HepG2 (cell line): ENCODE results near the gene PRSS8. TPM values are rescaled to one million over a fixed set of nuclear protein-coding genes. Genes with fewer than 3 reads are reported as not detected.

Source experiments
- CBX5 ChIP-seq: sonication (generic); formaldehyde crosslinking; IDR thresholded peaks from 2 replicates; pipeline ENCODE4 v1.4.0; 2020; ENCODE audit warnings: missing genetic modification reagents, borderline replicate concordance
- KDM5B ChIP-seq: sonication (generic); formaldehyde crosslinking; IDR thresholded peaks from 2 replicates; pipeline ENCODE4 v1.4.0; 2020; ENCODE audit warnings: missing genetic modification reagents, mild to moderate bottlenecking, borderline replicate concordance
- MAF1 ChIP-seq: sonication (generic); formaldehyde crosslinking; IDR thresholded peaks from 2 replicates; pipeline ENCODE4 v1.5.0; 2020; ENCODE audit warnings: missing genetic modification reagents, borderline replicate concordance
- PCBP1 ChIP-seq: fragments of 200-400 bp; formaldehyde crosslinking; IDR thresholded peaks from 2 replicates; pipeline ENCODE4 v1.6.1; 2017; ENCODE audit warnings: mild to moderate bottlenecking, low read depth, low read length, borderline replicate concordance
- SALL1 ChIP-seq: sonication (generic); formaldehyde crosslinking; IDR thresholded peaks from 2 replicates; pipeline ENCODE4 v1.8.0; 2022; ENCODE audit warnings: mild to moderate bottlenecking, missing genetic modification reagents
- SMAD9 ChIP-seq: sonication (generic); formaldehyde crosslinking; IDR thresholded peaks from 2 replicates; pipeline ENCODE4 v1.5.1; 2020; ENCODE audit warnings: mild to moderate bottlenecking, missing genetic modification reagents
- TRIM24 ChIP-seq: sonication (generic); formaldehyde crosslinking; IDR thresholded peaks from 2 replicates; pipeline ENCODE4 v1.8.0; 2022; ENCODE audit warnings: mild to moderate bottlenecking, missing genetic modification reagents
- YEATS2 ChIP-seq: sonication (generic); formaldehyde crosslinking; IDR thresholded peaks from 2 replicates; pipeline ENCODE4 v1.4.0; 2020; ENCODE audit warnings: missing genetic modification reagents, borderline replicate concordance
- ZNF34 ChIP-seq: sonication (generic); formaldehyde crosslinking; IDR thresholded peaks from 2 replicates; pipeline ENCODE4 v1.4.0; 2020; ENCODE audit warnings: mild to moderate bottlenecking, missing genetic modification reagents, borderline replicate concordance
- ZNF431 ChIP-seq: sonication (generic); formaldehyde crosslinking; IDR thresholded peaks from 2 replicates; pipeline ENCODE4 v1.9.0; 2022; ENCODE audit warnings: missing genetic modification reagents, low read depth, mild to moderate bottlenecking, borderline replicate concordance
- ZNF841 ChIP-seq: sonication (generic); formaldehyde crosslinking; IDR thresholded peaks from 2 replicates; pipeline ENCODE4 v1.8.1; 2023; ENCODE audit warnings: missing genetic modification reagents, borderline replicate concordance
- ZZZ3 ChIP-seq: sonication (generic); formaldehyde crosslinking; IDR thresholded peaks from 2 replicates; pipeline ENCODE4 v1.4.0; 2020; ENCODE audit warnings: missing genetic modification reagents, mild to moderate bottlenecking, borderline replicate concordance
- polyA plus RNA-seq, 8 experiments: library from polyadenylated mRNA; depleted of rRNA in 3 of 8; stranded (reverse) in 7 of 8; unstranded in 1 of 8; fragments of >200 nt; fragmentation: Illumina TruSeq in 4 of 8; extraction: Trizol in 4 of 8; gene quantifications; 2 replicates each; pipeline versions ENCODE4 v1.2.1 to v1.2.3, GENCODE V29; 2011 to 2016; ENCODE audit warnings: low read depth in 4 of 8, missing spikeins in 1 of 8, mixed read lengths in 1 of 8; ENCODE audit not compliant: insufficient read depth in 1 of 8
- total RNA-seq, 5 experiments: library from RNA; depleted of rRNA; stranded (reverse); fragments of >200 nt; fragmentation: Illumina TruSeq; extraction: Trizol; gene quantifications; 2 replicates each; pipeline ENCODE4 v1.2.3, GENCODE V29; 2016; ENCODE audit warnings: low read depth in 1 of 5
- TF ChIP-seq, protein P1 (sequence below): sonication (generic); formaldehyde crosslinking; IDR thresholded peaks from 2 replicates; pipeline ENCODE4 v1.4.0; 2020; ENCODE audit warnings: missing genetic modification reagents
- TF ChIP-seq, protein P2 (sequence below): sonication (generic); formaldehyde crosslinking; IDR thresholded peaks from 2 replicates; pipeline ENCODE4; 2020; ENCODE audit warnings: missing genetic modification reagents, mild to moderate bottlenecking, borderline replicate concordance
- TF ChIP-seq, protein P3 (sequence below): IDR thresholded peaks from 2 replicates; pipeline ENCODE4 v1.6.1; 2016; ENCODE audit warnings: low read depth
- TF ChIP-seq, protein P4 (sequence below): sonication (generic); formaldehyde crosslinking; IDR thresholded peaks from 2 replicates; pipeline ENCODE4 v1.9.0; 2022; ENCODE audit warnings: low read depth, missing genetic modification reagents

The PRSS8 gene
- total and polyA plus RNA-seq, 2 of the 13 experiments (the other 11 are each of a cell fraction or from before 2014, with no cell fraction given) = 2.6 to 7.2 TPM

DNA sequence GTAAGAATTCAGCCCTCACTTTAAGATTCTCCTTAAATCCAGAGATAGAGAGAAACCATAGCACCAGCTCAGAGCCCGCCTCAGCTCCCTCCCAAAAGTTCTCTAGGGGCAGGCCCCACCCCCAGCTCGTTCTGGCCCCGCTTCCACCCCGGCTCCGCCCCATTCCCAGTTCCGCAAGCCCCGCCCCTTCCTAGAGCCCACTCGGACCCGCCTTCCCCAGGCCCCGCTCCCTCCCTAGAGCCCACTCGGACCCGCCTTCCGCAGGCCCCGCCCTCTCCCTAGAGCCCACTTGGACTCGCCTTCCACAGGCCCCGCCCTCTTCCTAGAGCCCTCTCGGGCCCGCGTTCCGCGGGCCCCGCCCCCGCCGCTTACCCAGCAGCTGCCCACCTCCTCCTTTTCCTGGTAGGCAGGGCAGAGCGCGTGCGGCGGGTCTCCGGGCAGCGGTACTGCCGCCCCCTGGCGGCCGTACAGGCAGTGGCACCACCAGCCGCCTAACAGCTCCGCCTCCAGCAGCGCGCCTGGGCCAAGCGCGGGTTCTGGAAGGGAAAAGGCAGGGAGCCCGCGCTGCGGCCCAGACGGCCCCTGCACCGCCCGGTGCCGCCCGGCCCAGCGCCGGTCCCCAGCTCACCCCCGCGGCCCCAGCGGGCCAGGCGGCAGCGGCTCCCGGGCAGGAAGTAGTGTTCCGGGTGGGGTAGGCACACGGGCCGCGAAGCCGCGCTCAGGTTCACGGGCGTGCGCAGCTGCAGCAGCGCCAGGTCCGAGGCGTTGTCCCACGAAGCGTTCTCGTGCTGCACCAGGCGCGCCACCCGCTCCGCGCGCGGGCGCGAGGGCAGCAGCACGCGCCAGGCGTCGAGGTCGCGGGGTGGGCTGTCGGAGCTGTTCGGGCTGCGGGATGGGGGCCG, 6.8 kb upstream of the PRSS8 start (continued):
- TF ChIP-seq MAF1 (CRISPR knock-in tag) (peak; percentile 71; the same call in 1 of the 2 replicates), TRIM24 (CRISPR knock-in tag) (no peak), YEATS2 (CRISPR knock-in tag) (peak; percentile 77), PCBP1 (no peak), CBX5 (CRISPR knock-in tag) (0 out of 2 replicates have a peak, but pooled peaks have one; percentile 47), KDM5B (CRISPR knock-in tag) (peak; percentile 60; the same call in 1 of the 2 replicates), ZNF34 (CRISPR knock-in tag) (no peak), ZZZ3 (0 out of 2 replicates have a peak, but pooled peaks have one; percentile 13), SALL1 (CRISPR knock-in tag) (peak; percentile 93), ZNF431 (peak; percentile 82; the same call in 1 of the 2 replicates), SMAD9 (CRISPR knock-in tag) (no peak), ZNF841 (no peak)
- TF ChIP-seq, protein P1, sequence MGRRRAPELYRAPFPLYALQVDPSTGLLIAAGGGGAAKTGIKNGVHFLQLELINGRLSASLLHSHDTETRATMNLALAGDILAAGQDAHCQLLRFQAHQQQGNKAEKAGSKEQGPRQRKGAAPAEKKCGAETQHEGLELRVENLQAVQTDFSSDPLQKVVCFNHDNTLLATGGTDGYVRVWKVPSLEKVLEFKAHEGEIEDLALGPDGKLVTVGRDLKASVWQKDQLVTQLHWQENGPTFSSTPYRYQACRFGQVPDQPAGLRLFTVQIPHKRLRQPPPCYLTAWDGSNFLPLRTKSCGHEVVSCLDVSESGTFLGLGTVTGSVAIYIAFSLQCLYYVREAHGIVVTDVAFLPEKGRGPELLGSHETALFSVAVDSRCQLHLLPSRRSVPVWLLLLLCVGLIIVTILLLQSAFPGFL (CRISPR knock-in tag) = no peak; the same call in 1 of the 2 replicates
- TF ChIP-seq, protein P2, sequence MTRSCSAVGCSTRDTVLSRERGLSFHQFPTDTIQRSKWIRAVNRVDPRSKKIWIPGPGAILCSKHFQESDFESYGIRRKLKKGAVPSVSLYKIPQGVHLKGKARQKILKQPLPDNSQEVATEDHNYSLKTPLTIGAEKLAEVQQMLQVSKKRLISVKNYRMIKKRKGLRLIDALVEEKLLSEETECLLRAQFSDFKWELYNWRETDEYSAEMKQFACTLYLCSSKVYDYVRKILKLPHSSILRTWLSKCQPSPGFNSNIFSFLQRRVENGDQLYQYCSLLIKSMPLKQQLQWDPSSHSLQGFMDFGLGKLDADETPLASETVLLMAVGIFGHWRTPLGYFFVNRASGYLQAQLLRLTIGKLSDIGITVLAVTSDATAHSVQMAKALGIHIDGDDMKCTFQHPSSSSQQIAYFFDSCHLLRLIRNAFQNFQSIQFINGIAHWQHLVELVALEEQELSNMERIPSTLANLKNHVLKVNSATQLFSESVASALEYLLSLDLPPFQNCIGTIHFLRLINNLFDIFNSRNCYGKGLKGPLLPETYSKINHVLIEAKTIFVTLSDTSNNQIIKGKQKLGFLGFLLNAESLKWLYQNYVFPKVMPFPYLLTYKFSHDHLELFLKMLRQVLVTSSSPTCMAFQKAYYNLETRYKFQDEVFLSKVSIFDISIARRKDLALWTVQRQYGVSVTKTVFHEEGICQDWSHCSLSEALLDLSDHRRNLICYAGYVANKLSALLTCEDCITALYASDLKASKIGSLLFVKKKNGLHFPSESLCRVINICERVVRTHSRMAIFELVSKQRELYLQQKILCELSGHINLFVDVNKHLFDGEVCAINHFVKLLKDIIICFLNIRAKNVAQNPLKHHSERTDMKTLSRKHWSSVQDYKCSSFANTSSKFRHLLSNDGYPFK (CRISPR knock-in tag) = no peak; the same call in 1 of the 2 replicates
- TF ChIP-seq, protein P3, sequence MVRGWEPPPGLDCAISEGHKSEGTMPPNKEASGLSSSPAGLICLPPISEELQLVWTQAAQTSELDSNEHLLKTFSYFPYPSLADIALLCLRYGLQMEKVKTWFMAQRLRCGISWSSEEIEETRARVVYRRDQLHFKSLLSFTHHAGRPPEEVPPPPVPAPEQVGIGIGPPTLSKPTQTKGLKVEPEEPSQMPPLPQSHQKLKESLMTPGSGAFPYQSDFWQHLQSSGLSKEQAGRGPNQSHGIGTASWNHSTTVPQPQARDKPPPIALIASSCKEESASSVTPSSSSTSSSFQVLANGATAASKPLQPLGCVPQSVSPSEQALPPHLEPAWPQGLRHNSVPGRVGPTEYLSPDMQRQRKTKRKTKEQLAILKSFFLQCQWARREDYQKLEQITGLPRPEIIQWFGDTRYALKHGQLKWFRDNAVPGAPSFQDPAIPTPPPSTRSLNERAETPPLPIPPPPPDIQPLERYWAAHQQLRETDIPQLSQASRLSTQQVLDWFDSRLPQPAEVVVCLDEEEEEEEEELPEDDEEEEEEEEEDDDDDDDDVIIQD (CRISPR knock-in tag) = peak; percentile 72; the same call in 1 of the 2 replicates
- TF ChIP-seq, protein P4, sequence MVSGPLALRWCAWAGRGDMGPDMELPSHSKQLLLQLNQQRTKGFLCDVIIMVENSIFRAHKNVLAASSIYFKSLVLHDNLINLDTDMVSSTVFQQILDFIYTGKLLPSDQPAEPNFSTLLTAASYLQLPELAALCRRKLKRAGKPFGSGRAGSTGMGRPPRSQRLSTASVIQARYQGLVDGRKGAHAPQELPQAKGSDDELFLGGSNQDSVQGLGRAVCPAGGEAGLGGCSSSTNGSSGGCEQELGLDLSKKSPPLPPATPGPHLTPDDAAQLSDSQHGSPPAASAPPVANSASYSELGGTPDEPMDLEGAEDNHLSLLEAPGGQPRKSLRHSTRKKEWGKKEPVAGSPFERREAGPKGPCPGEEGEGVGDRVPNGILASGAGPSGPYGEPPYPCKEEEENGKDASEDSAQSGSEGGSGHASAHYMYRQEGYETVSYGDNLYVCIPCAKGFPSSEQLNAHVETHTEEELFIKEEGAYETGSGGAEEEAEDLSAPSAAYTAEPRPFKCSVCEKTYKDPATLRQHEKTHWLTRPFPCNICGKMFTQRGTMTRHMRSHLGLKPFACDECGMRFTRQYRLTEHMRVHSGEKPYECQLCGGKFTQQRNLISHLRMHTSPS = peak; percentile 97
